ENCODE data around the gene ARHGAP10.

ARHGAP10 gene

DNA sequence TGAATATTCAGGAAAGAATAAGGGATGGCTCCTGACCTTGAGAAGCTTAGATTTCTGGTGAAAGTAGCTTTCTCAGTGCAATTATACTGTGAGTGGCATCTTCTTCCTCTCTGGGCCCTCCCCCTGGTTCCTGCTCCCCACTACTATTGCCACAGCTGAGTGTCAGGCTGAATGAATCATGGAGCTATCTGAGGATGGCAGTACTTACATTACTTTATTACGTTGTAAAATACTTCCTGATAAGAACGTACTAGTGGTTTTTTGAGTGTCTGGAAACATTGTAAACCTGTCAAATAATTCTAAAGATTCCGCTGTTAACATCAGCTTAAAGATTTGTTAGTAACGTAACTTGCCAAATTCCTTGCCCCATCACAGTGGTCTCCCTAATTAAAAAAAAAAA is 36.2 kb downstream of the ARHGAP10 start:
- no peak for DNase-seq (ENCODE audit: low spot score)

DNA sequence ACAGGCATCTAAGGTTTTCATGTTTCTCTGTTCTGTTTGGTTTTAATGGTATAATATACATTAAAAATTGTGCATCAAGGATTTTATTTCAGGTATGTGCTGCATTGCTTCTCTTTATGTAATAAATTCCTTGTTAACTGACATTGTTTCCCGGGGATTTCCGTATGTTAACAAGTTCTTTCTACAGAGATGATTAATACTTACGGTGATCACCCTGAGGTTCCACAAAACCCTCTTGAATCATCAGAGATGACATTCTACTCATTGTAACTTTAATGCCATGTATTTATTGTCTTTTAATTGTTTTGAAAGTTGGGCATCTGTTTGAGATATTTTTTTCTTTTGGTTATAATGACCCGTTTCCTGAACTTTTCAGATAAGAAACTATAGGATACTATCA is 37.5 kb downstream of the ARHGAP10 start:
- no peak for DNase-seq (ENCODE audit: low spot score)

GRCh38 chr4:147770831-147771230 is 38.9 kb downstream of the ARHGAP10 start:
- no peak for DNase-seq (ENCODE audit: low spot score)

DNA sequence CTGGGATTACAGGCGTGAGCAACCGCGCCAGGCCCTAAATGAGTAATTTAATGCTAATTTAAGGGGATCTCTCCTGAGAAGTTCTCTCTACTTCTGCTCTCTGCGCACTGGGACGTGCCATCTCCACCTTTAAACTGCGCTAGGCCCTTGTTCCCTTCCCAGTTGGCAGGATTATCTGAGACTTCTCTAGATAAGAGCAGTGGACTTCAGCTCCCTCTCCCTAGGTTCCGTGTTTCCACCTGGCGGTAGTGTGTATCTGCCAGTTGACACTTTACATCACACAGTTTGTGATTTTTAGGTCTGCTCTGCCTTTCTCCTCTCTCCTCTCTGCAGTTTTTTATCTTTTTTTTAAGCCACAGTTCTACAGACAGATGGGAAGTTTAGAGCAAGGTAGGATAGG is 40.2 kb downstream of the ARHGAP10 start:
- DNase-seq (ENCODE audit: low spot score) = no peak

GRCh38 chr4:147772459-147772969 is 40.6 kb downstream of the ARHGAP10 start:
- no peak for DNase-seq (ENCODE audit: low spot score)

DNA sequence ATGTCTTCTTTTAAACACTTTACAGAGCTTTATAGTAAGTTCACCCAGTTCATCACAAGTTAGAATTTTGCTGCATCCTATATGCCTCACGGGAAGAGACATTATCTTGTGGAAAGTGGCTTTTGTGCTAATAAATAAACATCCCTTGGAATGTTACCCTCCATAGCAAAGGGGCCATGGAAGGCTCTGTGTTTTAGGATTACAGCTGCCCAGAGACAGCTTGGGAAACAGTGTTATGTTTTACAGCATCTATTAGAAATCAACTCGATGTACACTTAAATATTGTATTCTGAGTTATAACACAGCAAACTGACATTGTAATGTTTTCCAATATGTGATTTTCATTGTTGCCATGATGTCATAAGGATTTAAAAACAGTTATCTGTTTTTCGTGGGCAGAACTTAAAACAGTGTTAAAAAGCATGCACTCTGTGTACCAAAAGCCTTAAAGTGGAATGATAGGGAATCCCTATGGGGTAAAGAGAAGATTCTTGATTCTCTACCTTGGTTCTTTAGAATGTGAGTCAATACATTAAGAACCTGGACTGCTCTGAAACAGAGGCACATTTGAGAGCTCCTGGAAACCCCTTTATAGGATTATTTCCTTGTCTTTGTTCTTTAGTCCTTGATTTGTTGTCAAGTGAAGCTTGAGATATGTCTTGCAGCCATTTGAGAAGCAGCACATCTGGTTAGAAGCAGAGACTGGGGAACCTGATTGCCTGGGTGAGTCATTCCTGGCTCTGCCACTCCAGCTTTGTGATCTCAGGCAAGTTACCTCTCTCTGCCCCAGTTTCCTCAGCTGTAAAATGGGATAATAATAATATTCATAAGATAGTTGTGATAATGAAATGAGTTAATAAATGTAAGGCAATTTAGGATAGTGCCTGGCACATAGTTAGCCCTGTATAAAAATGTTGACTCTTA is 41.6 kb downstream of the ARHGAP10 start:
- no peak for DNase-seq (ENCODE audit: low spot score)

GRCh38 chr4:147776716-147777115 is 44.8 kb downstream of the ARHGAP10 start:
- no peak for DNase-seq (ENCODE audit: low spot score)

GRCh38 chr4:147777456-147778091 is 45.7 kb downstream of the ARHGAP10 start:
- DNase-seq (ENCODE audit: low spot score) = no peak

DNA sequence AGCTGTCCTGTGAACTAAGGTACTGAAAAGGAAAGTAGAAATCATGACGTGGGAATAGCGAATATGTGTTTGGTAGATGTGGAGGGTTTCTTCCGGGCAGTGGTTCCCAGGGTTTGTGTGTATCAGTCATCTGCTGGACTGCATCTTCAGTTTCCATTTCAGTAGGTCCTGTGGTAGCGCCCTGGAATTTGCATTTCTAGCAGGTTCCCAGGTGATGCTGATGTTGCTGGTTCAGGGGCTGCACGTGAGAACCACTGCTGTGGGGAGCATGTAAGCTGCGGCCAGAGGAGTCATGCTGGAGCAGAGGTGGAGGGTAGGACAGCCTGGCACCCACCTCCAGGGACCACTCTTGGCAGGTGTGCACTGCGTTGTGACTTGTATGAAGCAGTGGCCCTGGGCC is 47.1 kb downstream of the ARHGAP10 start:
- no peak for DNase-seq (ENCODE audit: low spot score)

GRCh38 chr4:147779451-147779850 is 47.6 kb downstream of the ARHGAP10 start:
- no peak for DNase-seq (ENCODE audit: low spot score)

GRCh38 chr4:147780137-147780777 is 48.4 kb downstream of the ARHGAP10 start:
- no peak for DNase-seq (ENCODE audit: low spot score)

DNA sequence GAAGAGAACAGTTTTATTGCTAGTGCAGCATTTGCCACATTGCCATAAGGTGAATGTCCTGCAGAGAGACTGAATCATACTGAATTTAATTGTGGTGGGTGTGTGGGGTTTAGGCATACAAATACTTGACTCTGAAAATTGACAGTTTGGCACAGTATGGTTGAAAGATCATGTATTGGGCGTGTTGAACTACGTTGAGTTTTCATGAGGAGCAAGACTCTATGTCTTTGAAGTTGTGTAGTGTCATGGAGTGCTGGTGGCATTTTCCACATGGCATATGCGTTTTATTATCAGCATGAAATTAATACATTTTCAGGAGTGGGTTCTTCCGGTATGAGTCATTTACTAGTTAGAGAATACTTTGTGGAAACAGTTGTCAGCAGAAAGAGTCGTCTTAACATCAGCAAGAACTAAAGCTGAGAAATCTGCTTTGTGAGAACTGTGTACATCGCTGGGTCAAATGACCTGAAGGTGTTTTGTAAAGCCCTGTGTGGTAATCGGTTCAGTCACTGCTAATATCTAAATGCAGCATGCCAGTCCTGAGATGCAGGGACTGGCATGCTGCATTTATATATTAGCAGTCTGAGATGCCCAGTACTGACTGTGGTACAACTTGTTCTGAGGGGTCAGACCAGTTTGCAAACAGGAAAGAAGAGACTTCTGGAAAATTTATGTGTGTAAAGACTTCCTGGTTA is 50.3 kb downstream of the ARHGAP10 start:
- no peak for DNase-seq (ENCODE audit: low spot score)

DNA sequence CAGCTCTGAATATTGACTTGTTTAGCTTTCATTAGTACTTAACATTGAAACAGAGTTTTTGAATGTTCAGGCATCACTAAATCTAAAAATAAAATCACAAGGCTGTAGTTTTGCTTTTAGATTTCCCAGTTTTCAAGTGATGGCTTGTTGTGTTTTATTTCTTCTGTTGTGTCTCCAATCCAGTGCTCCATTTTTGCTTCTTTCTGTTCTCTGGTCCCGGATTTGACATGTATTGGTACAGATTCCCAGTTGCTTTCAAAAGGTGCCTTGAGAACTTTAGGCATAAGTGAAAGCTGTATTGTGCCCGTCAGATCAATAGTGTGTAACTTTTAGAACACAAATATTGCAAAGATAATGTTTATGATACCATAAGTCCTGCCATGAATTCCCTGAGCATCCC is 53.2 kb downstream of the ARHGAP10 start:
- no peak for DNase-seq (ENCODE audit: low spot score)

GRCh38 chr4:147786031-147786430 is 54.1 kb downstream of the ARHGAP10 start:
- DNase-seq (ENCODE audit: low spot score) = no peak

DNA sequence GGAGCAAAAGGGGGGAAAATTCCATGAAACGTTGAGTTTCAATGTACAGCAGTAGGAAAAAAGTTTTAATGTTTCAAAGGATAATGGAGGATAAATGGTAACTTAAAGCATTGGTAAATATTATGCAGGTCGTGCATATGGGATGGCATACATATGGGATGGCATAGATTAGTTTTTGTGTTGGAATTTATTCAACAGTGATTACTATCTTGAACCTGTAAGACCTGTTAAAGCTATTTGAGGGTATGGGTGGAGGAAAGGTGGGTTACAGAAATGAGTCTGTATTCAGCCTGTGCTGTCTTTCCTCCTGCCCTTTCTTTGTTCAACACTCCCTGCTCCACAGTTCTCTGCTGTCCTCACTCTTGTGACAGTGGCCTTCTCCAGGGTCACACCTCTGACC is 54.6 kb downstream of the ARHGAP10 start:
- DNase-seq (ENCODE audit: low spot score) = no peak

GRCh38 chr4:147787204-147787603 is 55.3 kb downstream of the ARHGAP10 start:
- no peak for DNase-seq (ENCODE audit: low spot score)

- DNase-seq (ENCODE audit: low spot score) = no peak
These were observed 56.9 kb downstream of the ARHGAP10 start for GRCh38 chr4:147788791-147789190.

- no peak for DNase-seq (ENCODE audit: low spot score)
These were observed 57.7 kb downstream of the ARHGAP10 start for GRCh38 chr4:147789596-147789995.

GRCh38 chr4:147790412-147790811 is 58.5 kb downstream of the ARHGAP10 start:
- DNase-seq (ENCODE audit: low spot score) = no peak

- no peak for DNase-seq (ENCODE audit: low spot score)
These were observed 59.5 kb downstream of the ARHGAP10 start for GRCh38 chr4:147791341-147791740.

GRCh38 chr4:147791865-147792264 is 60.0 kb downstream of the ARHGAP10 start:
- no peak for DNase-seq (ENCODE audit: low spot score)

All from HuH-7 (cell line).